ENCODE results near the gene BNC2.

- TF ChIP-seq CTCF (IDR thresholded peaks at IDR 0.05; ENCODE audit: poor library complexity) = no peak
- TF ChIP-seq EZH2phosphoT487 (IDR thresholded peaks at IDR 0.05; ENCODE audit: low read depth, severe bottlenecking, unreplicated experiment) = no peak
- TF ChIP-seq EZH2 (IDR thresholded peaks at IDR 0.05; ENCODE audit: borderline replicate concordance) = no peak
These were observed 290.5 kb downstream of the BNC2 start for GRCh38 chr9:16579872-16580432.
